Glutamatergic neuron (in vitro differentiated cells): ENCODE measurements around the gene DSN1. TPM values are rescaled to one million over a fixed set of nuclear protein-coding genes. Genes with fewer than 3 reads are reported as not detected.

Source experiments
- DNase-seq: peaks from one replicate; pipeline ENCODE4 v3.0.0; 2022
- H3K27ac Mint-ChIP-seq: one replicate; pipeline ENCODE4 v1.8.0; 2020; ENCODE audit warnings: mild to moderate bottlenecking, mixed read lengths, inconsistent platforms; ENCODE audit not compliant: unreplicated experiment
- H3K27me3 Mint-ChIP-seq: one replicate; pipeline ENCODE4 v1.8.0; 2020; ENCODE audit warnings: mild to moderate bottlenecking, moderate library complexity, mixed read lengths, inconsistent platforms; ENCODE audit not compliant: unreplicated experiment
- H3K36me3 Mint-ChIP-seq: one replicate; pipeline ENCODE4 v1.8.0; 2020; ENCODE audit warnings: mild to moderate bottlenecking, mixed read lengths, inconsistent platforms; ENCODE audit not compliant: unreplicated experiment
- H3K4me1 Mint-ChIP-seq: one replicate; pipeline ENCODE4 v1.8.0; 2020; ENCODE audit warnings: mild to moderate bottlenecking, low read depth, mixed read lengths, inconsistent platforms; ENCODE audit not compliant: unreplicated experiment
- H3K4me3 Mint-ChIP-seq: one replicate; pipeline ENCODE4 v1.8.0; 2020; ENCODE audit warnings: mild to moderate bottlenecking, mixed read lengths, inconsistent platforms; ENCODE audit not compliant: unreplicated experiment
- H3K9me3 Mint-ChIP-seq: one replicate; pipeline ENCODE4 v1.8.0; 2020; ENCODE audit warnings: mild to moderate bottlenecking, moderate library complexity, mixed read lengths, inconsistent platforms; ENCODE audit not compliant: unreplicated experiment
- total RNA-seq: library from RNA; stranded (reverse); fragmentation: NEBNext Ultra II Directional; extraction: Animal tissue kit (Norgen Biotek cat#: 25700); gene quantifications from one replicate; pipeline ENCODE4 v1.2.1, GENCODE V29; 2021; ENCODE audit not compliant: unreplicated experiment
- TF ChIP-seq, protein P1 (sequence below): fragments of 200-600 bp; sonication (generic); IDR thresholded peaks from one replicate; pipeline ENCODE4 v1.5.0; 2021; ENCODE audit not compliant: partially characterized antibody, unreplicated experiment

Gene DSN1
- total RNA-seq, 1 donor from 2014 or later, result 6.4 TPM

DNA sequence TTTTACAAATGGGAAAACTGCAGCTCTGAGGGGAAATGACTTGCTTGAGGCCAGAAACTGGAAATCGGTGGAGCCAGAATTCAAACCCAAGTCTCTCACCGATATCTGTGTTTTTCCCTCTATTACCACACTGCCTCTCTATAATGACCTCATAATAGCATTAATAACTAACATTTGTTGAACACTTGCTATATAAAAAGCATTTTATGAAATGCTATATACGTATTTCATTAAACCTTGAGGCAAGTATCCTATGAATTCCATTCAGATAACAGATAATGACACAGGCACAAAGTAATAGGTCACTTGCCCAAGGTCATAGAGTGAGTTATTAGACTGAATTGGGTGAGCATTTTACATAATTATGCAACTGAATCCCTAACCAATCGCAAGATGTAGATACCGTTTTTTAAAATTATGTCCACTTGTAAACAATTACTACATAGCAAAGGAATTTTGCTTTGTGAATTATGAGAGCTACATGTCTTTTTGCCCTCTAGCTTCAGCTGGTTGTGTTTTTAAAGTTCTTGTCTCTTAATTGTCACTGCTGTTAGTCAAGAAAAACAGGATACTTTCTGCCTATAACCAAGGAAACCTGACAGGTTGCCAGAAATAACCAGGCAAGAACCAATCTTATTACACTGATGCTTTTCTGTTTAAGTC, 4.7 kb downstream of the DSN1 start:
- Mint-ChIP-seq H3K27ac (no peak overlapping the region), H3K36me3 (no peaks in the 10 kb centered on the region)

DNA sequence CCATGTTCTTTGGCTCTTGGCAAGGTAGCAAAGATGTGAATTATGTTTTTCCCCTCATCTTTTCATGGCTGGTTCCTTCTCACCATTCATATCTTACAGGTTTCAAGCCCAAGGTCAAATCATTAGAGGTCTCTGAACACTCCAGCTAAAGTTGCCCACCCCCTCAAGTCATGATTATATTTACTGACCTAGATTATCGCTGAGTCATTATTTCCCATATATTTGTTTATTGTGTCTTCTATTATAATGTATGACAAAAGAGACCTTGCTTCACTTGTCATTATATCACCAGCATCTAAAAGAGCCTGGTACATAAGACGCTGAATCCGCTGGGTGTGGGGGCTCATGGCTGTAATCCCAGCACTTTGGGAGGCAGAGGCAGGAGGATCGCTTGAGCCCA, 12.4 kb downstream of the DSN1 start:
- Mint-ChIP-seq H3K4me1 (no peaks in the 10 kb centered on the region), H3K27me3 (no peaks in the 10 kb centered on the region), H3K27ac (no peak overlapping the region), H3K9me3 (no peaks in the 10 kb centered on the region), H3K36me3 (no peaks in the 10 kb centered on the region), H3K4me3 (no peak overlapping the region)
- TF ChIP-seq, protein P1, sequence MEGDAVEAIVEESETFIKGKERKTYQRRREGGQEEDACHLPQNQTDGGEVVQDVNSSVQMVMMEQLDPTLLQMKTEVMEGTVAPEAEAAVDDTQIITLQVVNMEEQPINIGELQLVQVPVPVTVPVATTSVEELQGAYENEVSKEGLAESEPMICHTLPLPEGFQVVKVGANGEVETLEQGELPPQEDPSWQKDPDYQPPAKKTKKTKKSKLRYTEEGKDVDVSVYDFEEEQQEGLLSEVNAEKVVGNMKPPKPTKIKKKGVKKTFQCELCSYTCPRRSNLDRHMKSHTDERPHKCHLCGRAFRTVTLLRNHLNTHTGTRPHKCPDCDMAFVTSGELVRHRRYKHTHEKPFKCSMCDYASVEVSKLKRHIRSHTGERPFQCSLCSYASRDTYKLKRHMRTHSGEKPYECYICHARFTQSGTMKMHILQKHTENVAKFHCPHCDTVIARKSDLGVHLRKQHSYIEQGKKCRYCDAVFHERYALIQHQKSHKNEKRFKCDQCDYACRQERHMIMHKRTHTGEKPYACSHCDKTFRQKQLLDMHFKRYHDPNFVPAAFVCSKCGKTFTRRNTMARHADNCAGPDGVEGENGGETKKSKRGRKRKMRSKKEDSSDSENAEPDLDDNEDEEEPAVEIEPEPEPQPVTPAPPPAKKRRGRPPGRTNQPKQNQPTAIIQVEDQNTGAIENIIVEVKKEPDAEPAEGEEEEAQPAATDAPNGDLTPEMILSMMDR, result no peak
- no peak for DNase-seq

More for the DNA sequence above, 4.7 kb downstream of the DSN1 start:
- Mint-ChIP-seq H3K9me3 (peaks cover 2% of the 10 kb centered on the region), H3K27me3 (no peaks in the 10 kb centered on the region), H3K4me1 (peaks cover 3% of the 10 kb centered on the region), H3K4me3 (no peak overlapping the region)
- DNase-seq, result no peak
- TF ChIP-seq, protein P1, result no peak

DNA sequence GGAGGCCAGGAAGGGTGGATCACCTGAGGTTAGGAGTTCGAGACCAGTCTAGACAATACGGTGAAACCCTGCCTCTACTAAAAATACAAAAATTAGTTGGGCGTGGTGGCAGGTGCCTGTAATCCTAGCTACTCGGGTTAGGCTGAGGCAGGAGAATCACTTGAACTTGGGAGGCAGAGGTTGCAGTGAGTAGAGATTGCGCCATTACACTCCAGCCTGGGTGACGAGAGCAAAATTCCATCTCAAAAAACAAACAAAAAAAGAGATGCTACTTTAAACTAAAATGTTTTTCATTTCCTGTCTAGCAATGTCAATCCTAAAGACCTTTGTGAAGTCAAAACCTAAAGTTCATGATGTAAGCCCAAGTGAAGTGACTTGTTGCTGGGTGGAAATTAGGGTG, 12.9 kb downstream of the DSN1 start:
- no peaks in the 10 kb centered on the region for H3K9me3 Mint-ChIP-seq
- H3K27ac Mint-ChIP-seq, result no peak overlapping the region
- H3K27me3 Mint-ChIP-seq, result no peaks in the 10 kb centered on the region
- H3K36me3 Mint-ChIP-seq, result no peaks in the 10 kb centered on the region
- no peaks in the 10 kb centered on the region for H3K4me1 Mint-ChIP-seq
- TF ChIP-seq, protein P1, result no peak
- H3K4me3 Mint-ChIP-seq, result no peak overlapping the region
- DNase-seq, result no peak

DNA sequence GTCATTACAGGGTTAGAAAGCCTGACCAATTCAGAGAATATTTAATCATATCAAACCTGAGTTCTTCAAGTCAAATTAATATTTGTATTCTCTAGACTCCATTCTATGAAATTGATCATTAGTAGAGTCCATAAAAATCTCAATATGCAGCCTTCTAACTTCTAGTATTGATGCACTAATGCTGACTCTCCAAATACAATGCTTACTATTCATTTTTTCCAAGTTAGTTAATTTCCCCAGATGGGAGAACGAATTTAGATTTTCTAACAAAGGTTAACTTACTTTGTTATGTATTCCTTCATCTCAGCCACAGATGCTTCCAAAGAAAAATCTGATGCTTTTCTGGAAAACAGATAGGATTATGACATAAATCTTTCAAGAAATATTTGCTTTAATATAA, 15.3 kb downstream of the DSN1 start:
- TF ChIP-seq, protein P1, result no peak
- DNase-seq, result no peak
- H3K4me1 Mint-ChIP-seq, result no peaks in the 10 kb centered on the region
- H3K27ac Mint-ChIP-seq, result no peak overlapping the region
- no peaks in the 10 kb centered on the region for H3K9me3 Mint-ChIP-seq
- no peak overlapping the region for H3K4me3 Mint-ChIP-seq
- H3K36me3 Mint-ChIP-seq, result no peaks in the 10 kb centered on the region
- H3K27me3 Mint-ChIP-seq, result peaks cover 5% of the 10 kb centered on the region

DNA sequence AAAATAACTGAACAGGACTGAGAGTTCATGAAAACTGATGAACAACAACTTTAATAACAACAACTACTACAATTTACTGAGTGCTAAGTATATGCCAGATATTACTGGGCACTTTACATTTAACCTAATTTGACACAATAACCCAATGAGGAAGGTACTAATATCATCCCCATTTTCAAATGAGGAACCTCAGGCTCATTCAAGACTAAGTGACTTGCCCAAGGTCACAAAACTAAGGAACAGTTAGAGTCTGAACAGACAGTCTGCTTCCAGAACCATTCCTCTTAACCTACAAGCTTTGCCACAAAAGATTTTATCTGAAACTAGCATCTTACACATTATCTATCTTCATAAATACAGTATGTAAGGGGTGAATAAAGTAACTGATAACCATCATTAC, 17.1 kb downstream of the DSN1 start:
- H3K36me3 Mint-ChIP-seq, result no peaks in the 10 kb centered on the region
- DNase-seq, result no peak
- peaks cover 5% of the 10 kb centered on the region for H3K27me3 Mint-ChIP-seq
- no peaks in the 10 kb centered on the region for H3K9me3 Mint-ChIP-seq
- H3K27ac Mint-ChIP-seq, result no peak overlapping the region
- H3K4me3 Mint-ChIP-seq, result no peak overlapping the region
- H3K4me1 Mint-ChIP-seq, result no peaks in the 10 kb centered on the region
- TF ChIP-seq, protein P1, result no peak
